GM12878 (cell line): ENCODE data around the gene NFIX. TPM values are rescaled to one million over a fixed set of nuclear protein-coding genes. Genes with fewer than 3 reads are reported as not detected.

Experiments
- ATAC-seq: fragments of 200-7000 bp; cut with Tn5 transposase; 3 replicates; pipeline ENCODE4 v1.9.1; 2020; ENCODE audit warnings: mild to moderate bottlenecking, moderate library complexity
- BruUV-seq: library from RNA; stranded (reverse); fragments of 400-500 nt; replicated peaks from 2 replicates; lab custom pipeline; 2021; lab: Mats Ljungman, UMichigan
- CTCF ChIA-PET: fragments of 300-600 bp; sonication (Branson Sonifier 250); formaldehyde crosslinking; extraction: SDS; loops from one replicate; lab custom pipeline; 2021; ENCODE audit warnings: inconsistent platforms; lab: Yijun Ruan, JAX
- POLR2A ChIA-PET: fragments of 350-600 bp; formaldehyde crosslinking; extraction: SDS; loops from one replicate; lab custom pipeline; 2021; ENCODE audit warnings: inconsistent platforms; lab: Charles Lee
- RAD21 ChIA-PET: fragments of 300-600 bp; sonication (Branson Sonifier 250); formaldehyde crosslinking; loops from one replicate; lab custom pipeline; 2023; ENCODE audit warnings: antibody characterized with exemption; ENCODE audit not compliant: unreplicated experiment; lab: Charles Lee
- SMC1A ChIA-PET: fragments of 300-600 bp; sonication (Branson Sonifier 250); formaldehyde crosslinking; loops from one replicate; lab custom pipeline; 2023; ENCODE audit not compliant: unreplicated experiment, uncharacterized antibody; lab: Charles Lee
- DNase-seq: peaks from one replicate; pipeline ENCODE4 v3.0.0-alpha.2; 2011; ENCODE audit warnings: low read depth, low spot score
- FAIRE-seq: peaks from 3 replicates; lab custom pipeline; 2011; peaks lifted over from hg19 to GRCh38; lab: Jason Lieb, UNC
- H2AFZ ChIP-seq: 2 replicates; pipeline ENCODE4 v1.6.0; 2011; ENCODE audit warnings: low read depth, low read length, control low read depth; ENCODE audit not compliant: control insufficient read depth
- H3K27ac ChIP-seq: 2 replicates; pipeline ENCODE4 v1.5.1; 2011; ENCODE audit warnings: control low read depth; ENCODE audit not compliant: control insufficient read depth, insufficient read depth
- H3K27me3 ChIP-seq, 2 experiments: replicated peaks in 1 of 2; 2 replicates each; pipeline versions ENCODE4 v1.6.0 to v1.6.1; 2011; ENCODE audit warnings: low read length in 1 of 2; ENCODE audit not compliant: control insufficient read depth in 2 of 2, insufficient read depth in 2 of 2
- H3K36me3 ChIP-seq, 2 experiments: 2 replicates each; pipeline ENCODE4 v1.5.1; 2011; ENCODE audit warnings: low read length in 1 of 2; ENCODE audit not compliant: control insufficient read depth in 2 of 2, insufficient read depth in 2 of 2
- H3K4me1 ChIP-seq: 2 replicates; pipeline ENCODE4 v1.6.1; 2011; ENCODE audit warnings: mild to moderate bottlenecking, low read length, moderate library complexity, mixed read lengths; ENCODE audit not compliant: control insufficient read depth, insufficient read depth
- H3K4me2 ChIP-seq: 2 replicates; pipeline ENCODE4 v1.6.0; 2011; ENCODE audit warnings: control low read depth; ENCODE audit not compliant: control insufficient read depth, insufficient read depth
- H3K4me3 ChIP-seq: fragments of 200-600 bp; sonication (generic); 2 replicates; pipeline ENCODE4 v1.5.1; 2016
- H3K79me2 ChIP-seq: 2 replicates; pipeline ENCODE4 v1.6.0; 2011; ENCODE audit warnings: low read length; ENCODE audit not compliant: control insufficient read depth, insufficient read depth
- H3K9ac ChIP-seq: 2 replicates; pipeline ENCODE4 v1.8.0; 2011; ENCODE audit warnings: low read length, control low read depth, mixed read lengths; ENCODE audit not compliant: control insufficient read depth, insufficient read depth
- H3K9me3 ChIP-seq: replicated peaks from 3 replicates; pipeline ENCODE4 v1.5.1; 2011; ENCODE audit warnings: mild to moderate bottlenecking, low read length; ENCODE audit not compliant: control insufficient read depth, insufficient read depth
- H4K20me1 ChIP-seq: 2 replicates; pipeline ENCODE4 v1.6.0; 2011; ENCODE audit not compliant: control insufficient read depth, insufficient read depth
- ETV6 ChIP-seq, 2 experiments: fragments of 450-650 bp in 1 of 2; IDR thresholded peaks in 1 of 2; conservative IDR thresholded peaks in 1 of 2; 2 replicates each; pipeline ENCODE4 v1.6.1; 2014; ENCODE audit warnings: antibody characterized with exemption in 1 of 2, borderline replicate concordance in 1 of 2, low read depth in 1 of 2, mild to moderate bottlenecking in 1 of 2, moderate library complexity in 1 of 2
- GATAD2B ChIP-seq: fragments of 450-650 bp; conservative IDR thresholded peaks from 2 replicates; pipeline ENCODE4 v1.6.1; 2017; ENCODE audit warnings: low read depth, mild to moderate bottlenecking, moderate library complexity
- HDGF ChIP-seq: fragments of 450-650 bp; IDR thresholded peaks from 2 replicates; pipeline ENCODE4 v1.6.1; 2016; ENCODE audit warnings: antibody characterized with exemption
- NBN ChIP-seq: fragments of 450-650 bp; IDR thresholded peaks from 2 replicates; pipeline ENCODE4 v1.6.1; 2016
- NFYA ChIP-seq: IDR thresholded peaks from 2 replicates; pipeline ENCODE4 v1.6.1; 2011; ENCODE audit warnings: low read depth, mild to moderate bottlenecking, low read length, improper control_type of control experiment, borderline replicate concordance
- RUNX3 ChIP-seq: IDR thresholded peaks from 2 replicates; pipeline ENCODE4 v1.6.1; 2012; ENCODE audit warnings: low read length, inconsistent platforms
- SMAD5 ChIP-seq: IDR thresholded peaks from 2 replicates; pipeline ENCODE4 v1.6.1; 2016; ENCODE audit warnings: antibody characterized with exemption, low read depth
- SMARCA5 ChIP-seq: fragments of 450-650 bp; IDR thresholded peaks from 2 replicates; pipeline ENCODE4 v1.6.1; 2017; ENCODE audit warnings: mild to moderate bottlenecking
- STAT1 ChIP-seq: fragments of 450-650 bp; conservative IDR thresholded peaks from 2 replicates; pipeline ENCODE4 v1.6.1; 2014; ENCODE audit warnings: antibody characterized with exemption, mild to moderate bottlenecking
- TBL1XR1 ChIP-seq: IDR thresholded peaks from 2 replicates; pipeline ENCODE4 v1.6.1; 2012; ENCODE audit warnings: low read depth, low read length, improper control_type of control experiment
- TCF12 ChIP-seq: IDR thresholded peaks from 2 replicates; pipeline ENCODE4 v1.6.1; 2011; ENCODE audit warnings: low read depth, mild to moderate bottlenecking, low read length
- ZBED1 ChIP-seq: IDR thresholded peaks from 2 replicates; pipeline ENCODE4 v1.6.1; 2016; ENCODE audit warnings: borderline replicate concordance
- ZNF274 ChIP-seq: IDR thresholded peaks from one replicate; pipeline ENCODE4 v1.8.0; 2011; ENCODE audit not compliant: insufficient read length, insufficient read depth
- ZNF622 ChIP-seq: fragments of 450-650 bp; IDR thresholded peaks from 2 replicates; pipeline ENCODE4 v1.6.1; 2017; ENCODE audit warnings: mild to moderate bottlenecking, inconsistent platforms
- WGBS: methylation state at CpG from one replicate; pipeline ENCODE4 v1.1.6; 2016; ENCODE audit warnings: low lambda C conversion rate; ENCODE audit not compliant: insufficient replicate concordance, insufficient coverage; ENCODE audit errors: missing lambda C conversion rate; 5-methylcytosine and 5-hydroxymethylcytosine counted together
- in situ Hi-C: fragments of 300-500 bp; cut with MboI; formaldehyde crosslinking; loops from 9 replicates; pipeline ENCODE4 v1.14.3; 2018; ENCODE audit warnings: mixed read lengths
- intact Hi-C: fragments of 100-400 bp; cut with micrococcal nuclease; formaldehyde crosslinking; loops from one replicate; pipeline ENCODE4 v1.14.2; 2022; ENCODE audit not compliant: unreplicated experiment
- polyA plus RNA-seq, 11 experiments: library from polyadenylated mRNA; depleted of rRNA in 4 of 11; unstranded in 6 of 11; stranded (reverse) in 5 of 11; fragments of >200 nt; fragmentation: Nextera tagmentation in 4 of 11; fragmentation: Illumina TruSeq in 1 of 11; extraction: Ambion mirVana in 4 of 11; extraction: Trizol in 1 of 11; gene quantifications; 1 replicate in 1 of 11; 2 replicates in 10 of 11; pipeline versions ENCODE4 v1.2.1 to v1.2.3, GENCODE V29; 2011 to 2016; ENCODE audit warnings: inconsistent platforms in 2 of 11, missing spikeins in 2 of 11, low read depth in 1 of 11
- total RNA-seq, 4 experiments: library from RNA; depleted of rRNA in 3 of 4; stranded (reverse); fragments of >200 nt in 3 of 4; fragmentation: Illumina TruSeq in 1 of 4; extraction: Trizol in 1 of 4; gene quantifications; 2 replicates each; pipeline versions ENCODE4 v1.2.1 to v1.2.3, GENCODE V29; 2013 to 2021
- TF ChIP-seq, protein P1 (sequence below): fragments of 450-650 bp; IDR thresholded peaks from 2 replicates; pipeline ENCODE4 v1.6.1; 2018; ENCODE audit warnings: borderline replicate concordance, mild to moderate bottlenecking; ENCODE audit not compliant: partially characterized antibody
- TF ChIP-seq, protein P2 (sequence below): fragments of 450-650 bp; IDR thresholded peaks from 2 replicates; pipeline ENCODE4 v1.6.1; 2018; ENCODE audit warnings: mild to moderate bottlenecking, low read depth, moderate library complexity; ENCODE audit not compliant: partially characterized antibody

NFIX gene
- total and polyA plus RNA-seq, 10 of the 15 experiments (the other 5 are each of a cell fraction or from before 2014, with no cell fraction given) = 0.02 to 2.2 (median 0.28) TPM

DNA sequence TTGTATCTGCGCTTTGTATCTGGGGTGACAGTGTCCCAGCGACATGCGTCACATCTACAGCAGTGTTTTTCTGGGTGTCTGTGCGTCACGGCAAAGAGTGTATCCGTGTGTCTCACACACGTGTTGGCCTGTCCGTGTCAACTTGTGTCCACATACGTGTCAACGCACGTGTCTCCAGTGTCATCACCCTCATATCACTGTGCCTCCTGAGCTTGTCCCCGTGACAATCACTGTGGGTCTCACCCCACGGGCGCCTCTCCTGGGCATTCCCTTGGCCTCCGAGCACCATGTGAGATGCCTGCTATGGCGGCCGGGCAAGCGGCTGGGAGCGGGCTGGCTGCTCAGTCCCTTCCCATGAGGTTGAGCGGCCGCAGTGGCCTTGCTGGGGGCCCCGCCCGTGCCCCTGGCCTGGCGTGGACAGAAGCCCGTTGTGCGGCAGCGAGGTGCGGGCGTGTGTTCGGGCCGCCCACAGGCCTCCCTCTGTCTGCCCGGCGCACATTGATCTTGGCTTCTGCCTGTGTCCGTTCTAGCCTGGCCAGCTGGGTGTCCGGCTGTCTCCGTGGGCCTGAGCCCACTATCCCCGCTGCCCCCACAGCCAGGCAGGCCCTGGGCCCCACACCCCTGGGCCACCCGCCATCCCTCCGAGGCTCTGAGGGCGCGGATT lies 6.4 kb downstream of the NFIX start (continued):
- no peak for TF ChIP-seq GATAD2B

DNA sequence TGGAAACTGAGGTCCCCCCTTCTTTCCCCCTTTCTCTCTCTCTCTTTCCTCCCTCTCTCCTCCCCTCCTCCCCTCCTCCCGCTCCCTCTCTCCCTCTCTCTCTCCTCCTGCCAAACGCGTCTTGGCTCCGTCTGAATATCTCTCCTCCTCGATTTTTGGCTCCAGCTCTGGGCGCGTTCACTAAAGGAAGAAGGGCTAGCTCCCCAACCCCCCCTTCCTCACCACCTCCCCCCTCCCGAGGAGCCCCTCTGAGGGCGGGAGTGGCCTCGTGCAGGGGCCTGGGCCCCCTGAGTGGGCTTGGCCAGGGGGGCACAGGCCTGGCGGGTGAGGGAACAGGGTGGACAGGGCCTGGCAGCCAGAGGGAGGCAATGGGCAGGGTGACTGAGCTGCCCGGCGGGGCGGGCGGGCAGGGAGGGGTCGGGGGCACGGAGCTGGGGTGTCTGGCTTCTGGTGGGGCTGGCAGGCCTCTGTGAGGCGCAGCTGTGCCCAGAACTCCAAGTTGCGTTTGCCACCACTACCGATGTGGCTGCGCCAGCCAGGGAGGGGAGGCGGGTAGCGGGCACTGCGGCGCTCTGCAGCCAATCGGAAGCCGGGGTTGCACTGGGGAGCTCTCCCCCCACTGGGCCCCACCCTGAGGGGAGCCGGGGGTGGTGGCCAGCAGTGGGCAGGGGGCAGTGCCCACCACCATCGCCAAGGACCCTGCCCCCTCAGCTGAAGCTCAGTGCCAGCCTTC lies 7.1 kb downstream of the NFIX start:
- H3K36me3 ChIP-seq = no peaks in the 10 kb centered on the region
- in situ Hi-C loops (no loop called here), intact Hi-C loops (no loop called here)
- 78% methylated on average over 7 of the region's 29 CpGs for WGBS
- ChIA-PET CTCF (interaction anchor here (1.8 kb wide), 1 partner anchor 25 kb away, joined by 5 read pairs; no protein-coding TSS in a partner anchor), POLR2A (no interaction called here), RAD21 (no interaction called here), SMC1A (no interaction called here)
- DNase-seq = no peak
- H3K4me1 ChIP-seq = no peaks in the 10 kb centered on the region
- H3K9ac ChIP-seq = no peak overlapping the region
- H3K27me3 ChIP-seq = no peaks in the 10 kb centered on the region; a peak in 2 of 4 replicates
- no peaks in the 10 kb centered on the region for H3K9me3 ChIP-seq
- no peak overlapping the region for H3K4me3 ChIP-seq
- BruUV-seq = no TSS peak
- FAIRE-seq = no peak
- no peak for ATAC-seq
- H3K27ac ChIP-seq = no peak overlapping the region
- no peak overlapping the region for H2AFZ ChIP-seq
- no peaks in the 10 kb centered on the region for H4K20me1 ChIP-seq
- no peak overlapping the region for H3K4me2 ChIP-seq
- H3K79me2 ChIP-seq = no peaks in the 10 kb centered on the region
- no peak for TF ChIP-seq ZNF622
- no peak for TF ChIP-seq NBN
- no peak for TF ChIP-seq TCF12
- no peak for TF ChIP-seq TBL1XR1
- no peak for TF ChIP-seq SMAD5
- no peak for TF ChIP-seq SMARCA5
- TF ChIP-seq STAT1 = no peak
- TF ChIP-seq, protein P1, sequence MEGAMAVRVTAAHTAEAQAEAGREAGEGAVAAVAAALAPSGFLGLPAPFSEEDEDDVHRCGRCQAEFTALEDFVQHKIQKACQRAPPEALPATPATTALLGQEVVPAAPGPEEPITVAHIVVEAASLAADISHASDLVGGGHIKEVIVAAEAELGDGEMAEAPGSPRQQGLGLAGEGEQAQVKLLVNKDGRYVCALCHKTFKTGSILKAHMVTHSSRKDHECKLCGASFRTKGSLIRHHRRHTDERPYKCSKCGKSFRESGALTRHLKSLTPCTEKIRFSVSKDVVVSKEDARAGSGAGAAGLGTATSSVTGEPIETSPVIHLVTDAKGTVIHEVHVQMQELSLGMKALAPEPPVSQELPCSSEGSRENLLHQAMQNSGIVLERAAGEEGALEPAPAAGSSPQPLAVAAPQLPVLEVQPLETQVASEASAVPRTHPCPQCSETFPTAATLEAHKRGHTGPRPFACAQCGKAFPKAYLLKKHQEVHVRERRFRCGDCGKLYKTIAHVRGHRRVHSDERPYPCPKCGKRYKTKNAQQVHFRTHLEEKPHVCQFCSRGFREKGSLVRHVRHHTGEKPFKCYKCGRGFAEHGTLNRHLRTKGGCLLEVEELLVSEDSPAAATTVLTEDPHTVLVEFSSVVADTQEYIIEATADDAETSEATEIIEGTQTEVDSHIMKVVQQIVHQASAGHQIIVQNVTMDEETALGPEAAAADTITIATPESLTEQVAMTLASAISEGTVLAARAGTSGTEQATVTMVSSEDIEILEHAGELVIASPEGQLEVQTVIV = no peak
- no peak for TF ChIP-seq ZBED1
- TF ChIP-seq RUNX3 = no peak
- TF ChIP-seq, protein P2, sequence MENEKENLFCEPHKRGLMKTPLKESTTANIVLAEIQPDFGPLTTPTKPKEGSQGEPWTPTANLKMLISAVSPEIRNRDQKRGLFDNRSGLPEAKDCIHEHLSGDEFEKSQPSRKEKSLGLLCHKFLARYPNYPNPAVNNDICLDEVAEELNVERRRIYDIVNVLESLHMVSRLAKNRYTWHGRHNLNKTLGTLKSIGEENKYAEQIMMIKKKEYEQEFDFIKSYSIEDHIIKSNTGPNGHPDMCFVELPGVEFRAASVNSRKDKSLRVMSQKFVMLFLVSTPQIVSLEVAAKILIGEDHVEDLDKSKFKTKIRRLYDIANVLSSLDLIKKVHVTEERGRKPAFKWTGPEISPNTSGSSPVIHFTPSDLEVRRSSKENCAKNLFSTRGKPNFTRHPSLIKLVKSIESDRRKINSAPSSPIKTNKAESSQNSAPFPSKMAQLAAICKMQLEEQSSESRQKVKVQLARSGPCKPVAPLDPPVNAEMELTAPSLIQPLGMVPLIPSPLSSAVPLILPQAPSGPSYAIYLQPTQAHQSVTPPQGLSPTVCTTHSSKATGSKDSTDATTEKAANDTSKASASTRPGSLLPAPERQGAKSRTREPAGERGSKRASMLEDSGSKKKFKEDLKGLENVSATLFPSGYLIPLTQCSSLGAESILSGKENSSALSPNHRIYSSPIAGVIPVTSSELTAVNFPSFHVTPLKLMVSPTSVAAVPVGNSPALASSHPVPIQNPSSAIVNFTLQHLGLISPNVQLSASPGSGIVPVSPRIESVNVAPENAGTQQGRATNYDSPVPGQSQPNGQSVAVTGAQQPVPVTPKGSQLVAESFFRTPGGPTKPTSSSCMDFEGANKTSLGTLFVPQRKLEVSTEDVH = no peak
- TF ChIP-seq ETV6 (conservative IDR thresholded peaks at IDR 0.05 in 1 of 2, IDR thresholded peaks at IDR 0.05 in 1 of 2; ENCODE audit: borderline replicate concordance in 1 of 2, low read depth in 1 of 2) = no peak
- no peak for TF ChIP-seq NFYA
- TF ChIP-seq HDGF = no peak
- no peak for TF ChIP-seq ZNF274
